Measurements from ENCODE around the gene CLVS2. TPM values are rescaled to one million over a fixed set of nuclear protein-coding genes. Genes with fewer than 3 reads are reported as not detected.

CLVS2 gene
- total RNA-seq, 1 donor from 2014 or later: not detected

Other genes with a start within 250 kb of the CLVS2 start
- gene FABP7, start 216.5 kb upstream of the CLVS2 start, total RNA-seq: not detected in 2 replicates
- 0.28 and 0.42 TPM in 2 replicates for gene SMPDL3A, start 207.0 kb upstream of the CLVS2 start, total RNA-seq

All from activated CD4-positive, alpha-beta T cell treated with anti-CD3 and anti-CD28 coated beads, Interleukin-2, amount 10 ng/mL, durations not matched to agents 24 days and 14 days (primary cell).